ENCODE results near the gene PSMB7.

Gene PSMB7

GRCh38 chr9:124334568-124335319 lies 80.5 kb downstream of the PSMB7 start:
- Histone ChIP-seq H3K27ac (ENCODE audit: low read depth, low read length) (no peak overlapping the region), H3K23ac (ENCODE audit: low read length) (no peak overlapping the region), H3K36me3 (ENCODE audit: control insufficient read depth in 1 of 2, insufficient read depth in 2 of 2, low read length in 2 of 2) (peaks cover 47 to 60% of the 10 kb centered on the region in 2 experiments), H4K12ac (ENCODE audit: low read depth, low read length) (no peak overlapping the region), H3K9me3 (ENCODE audit: insufficient read depth, low read depth, low read length) (peaks cover 2% of the 10 kb centered on the region), H4K8ac (ENCODE audit: low read depth, low read length) (no peak overlapping the region), H2BK12ac (ENCODE audit: low read length) (no peak overlapping the region), H2BK120ac (ENCODE audit: insufficient read depth, low read length, poor library complexity) (no peak overlapping the region), H2AFZ (ENCODE audit: insufficient read depth, low read length, poor library complexity) (no peak overlapping the region), H3K79me1 (ENCODE audit: low read length) (no peaks in the 10 kb centered on the region), H3K4ac (ENCODE audit: low read depth, low read length) (no peak overlapping the region), H3K4me3 (ENCODE audit: low read depth, low read length) (no peak overlapping the region), H3K4me2 (ENCODE audit: low read length) (no peak overlapping the region), H3K79me2 (ENCODE audit: control insufficient read depth, insufficient read depth, low read length, poor library complexity) (no peaks in the 10 kb centered on the region), H2BK5ac (ENCODE audit: low read depth, low read length, poor library complexity) (no peak overlapping the region), H2AK5ac (ENCODE audit: low read length) (no peak overlapping the region), H3K18ac (ENCODE audit: low read length) (no peak overlapping the region), H3K14ac (ENCODE audit: low read length) (no peak overlapping the region), H4K91ac (ENCODE audit: low read depth, low read length) (no peak overlapping the region), H3K4me1 (ENCODE audit: control insufficient read depth in 1 of 2, insufficient read depth in 2 of 2, low read length in 2 of 2) (no peaks in the 10 kb centered on the region), H3K27me3 (ENCODE audit: insufficient read depth, low read length) (no peaks in the 10 kb centered on the region), H3K9ac (ENCODE audit: low read length) (no peak overlapping the region)
- DNase-seq, result no peak
- WGBS (ENCODE audit: extremely low coverage, insufficient coverage, insufficient read length), result no CpG with 5 or more reads among the region's 15 CpGs

DNA sequence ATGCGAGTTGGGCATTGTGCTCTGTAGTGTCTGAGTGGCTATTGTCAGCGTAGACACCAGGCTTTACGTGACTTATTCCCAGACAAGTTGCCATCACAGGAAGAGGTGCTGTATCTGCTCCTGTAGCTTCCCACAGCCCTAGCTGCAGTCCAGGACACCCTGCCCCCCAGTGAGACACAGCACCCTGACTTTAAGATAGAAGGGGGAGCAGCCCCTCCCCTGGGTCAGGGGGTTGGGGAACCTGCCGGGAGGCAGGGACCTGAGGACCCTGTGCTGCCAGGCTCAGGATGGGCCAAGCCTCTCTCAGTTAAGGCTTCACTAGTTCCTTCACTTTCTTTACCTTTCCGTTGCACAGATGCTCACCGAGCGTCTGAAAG lies 82.1 kb downstream of the PSMB7 start:
- Histone ChIP-seq H4K91ac (ENCODE audit: low read depth, low read length) (no peak overlapping the region), H2BK120ac (ENCODE audit: insufficient read depth, low read length, poor library complexity) (no peak overlapping the region), H2AFZ (ENCODE audit: insufficient read depth, low read length, poor library complexity) (no peak overlapping the region)

GRCh38 chr9:124332361-124333202 lies 82.7 kb downstream of the PSMB7 start:
- Histone ChIP-seq H3K4me1 (ENCODE audit: control insufficient read depth in 1 of 2, insufficient read depth in 2 of 2, low read length in 2 of 2) (no peaks in the 10 kb centered on the region), H3K27me3 (ENCODE audit: insufficient read depth, low read length) (no peaks in the 10 kb centered on the region), H4K8ac (ENCODE audit: low read depth, low read length) (no peak overlapping the region), H2AK5ac (ENCODE audit: low read length) (no peak overlapping the region), H3K18ac (ENCODE audit: low read length) (no peak overlapping the region), H3K4ac (ENCODE audit: low read depth, low read length) (no peak overlapping the region), H3K4me3 (ENCODE audit: low read depth, low read length) (no peak overlapping the region), H3K14ac (ENCODE audit: low read length) (no peak overlapping the region), H4K91ac (ENCODE audit: low read depth, low read length) (no peak overlapping the region), H3K36me3 (ENCODE audit: control insufficient read depth in 1 of 2, insufficient read depth in 2 of 2, low read length in 2 of 2) (peaks cover 65 to 66% of the 10 kb centered on the region in 2 experiments), H4K12ac (ENCODE audit: low read depth, low read length) (no peak overlapping the region), H2BK5ac (ENCODE audit: low read depth, low read length, poor library complexity) (no peak overlapping the region), H3K9ac (ENCODE audit: low read length) (no peak overlapping the region), H3K23ac (ENCODE audit: low read length) (no peak overlapping the region), H2BK12ac (ENCODE audit: low read length) (no peak overlapping the region), H3K27ac (ENCODE audit: low read depth, low read length) (no peak overlapping the region), H3K79me1 (ENCODE audit: low read length) (no peaks in the 10 kb centered on the region), H3K9me3 (ENCODE audit: insufficient read depth, low read depth, low read length) (peaks cover 2% of the 10 kb centered on the region), H2AFZ (ENCODE audit: insufficient read depth, low read length, poor library complexity) (no peak overlapping the region), H2BK120ac (ENCODE audit: insufficient read depth, low read length, poor library complexity) (no peak overlapping the region), H3K4me2 (ENCODE audit: low read length) (no peak overlapping the region), H3K79me2 (ENCODE audit: control insufficient read depth, insufficient read depth, low read length, poor library complexity) (no peaks in the 10 kb centered on the region)
- no peak for DNase-seq
- WGBS (ENCODE audit: extremely low coverage, insufficient coverage, insufficient read length), result no CpG with 5 or more reads among the region's 28 CpGs

More for the DNA sequence above, 82.1 kb downstream of the PSMB7 start:
- H3K4me3 ChIP-seq (ENCODE audit: low read depth, low read length), result no peak overlapping the region
- no peak overlapping the region for H3K27ac ChIP-seq (ENCODE audit: low read depth, low read length)
- H4K12ac ChIP-seq (ENCODE audit: low read depth, low read length), result no peak overlapping the region
- H3K23ac ChIP-seq (ENCODE audit: low read length), result no peak overlapping the region
- no peak overlapping the region for H3K18ac ChIP-seq (ENCODE audit: low read length)
- H3K79me2 ChIP-seq (ENCODE audit: control insufficient read depth, insufficient read depth, low read length, poor library complexity), result no peaks in the 10 kb centered on the region
- no peak overlapping the region for H3K14ac ChIP-seq (ENCODE audit: low read length)
- H3K9me3 ChIP-seq (ENCODE audit: insufficient read depth, low read depth, low read length), result peaks cover 2% of the 10 kb centered on the region
- H3K27me3 ChIP-seq (ENCODE audit: insufficient read depth, low read length), result no peaks in the 10 kb centered on the region
- no peaks in the 10 kb centered on the region for H3K4me1 ChIP-seq (ENCODE audit: control insufficient read depth in 1 of 2, insufficient read depth in 2 of 2, low read length in 2 of 2)
- H3K36me3 ChIP-seq (ENCODE audit: control insufficient read depth in 1 of 2, insufficient read depth in 2 of 2, low read length in 2 of 2), result peaks cover 59 to 66% of the 10 kb centered on the region in 2 experiments
- no peak overlapping the region for H3K4ac ChIP-seq (ENCODE audit: low read depth, low read length)
- no peak overlapping the region for H3K4me2 ChIP-seq (ENCODE audit: low read length)
- H4K8ac ChIP-seq (ENCODE audit: low read depth, low read length), result no peak overlapping the region
- no peak for DNase-seq
- WGBS (ENCODE audit: extremely low coverage, insufficient coverage, insufficient read length), result no CpG with 5 or more reads among the region's 7 CpGs
- H3K79me1 ChIP-seq (ENCODE audit: low read length), result no peaks in the 10 kb centered on the region
- H3K9ac ChIP-seq (ENCODE audit: low read length), result no peak overlapping the region
- no peak overlapping the region for H2BK12ac ChIP-seq (ENCODE audit: low read length)
- H2BK5ac ChIP-seq (ENCODE audit: low read depth, low read length, poor library complexity), result no peak overlapping the region
- H2AK5ac ChIP-seq (ENCODE audit: low read length), result no peak overlapping the region

DNA sequence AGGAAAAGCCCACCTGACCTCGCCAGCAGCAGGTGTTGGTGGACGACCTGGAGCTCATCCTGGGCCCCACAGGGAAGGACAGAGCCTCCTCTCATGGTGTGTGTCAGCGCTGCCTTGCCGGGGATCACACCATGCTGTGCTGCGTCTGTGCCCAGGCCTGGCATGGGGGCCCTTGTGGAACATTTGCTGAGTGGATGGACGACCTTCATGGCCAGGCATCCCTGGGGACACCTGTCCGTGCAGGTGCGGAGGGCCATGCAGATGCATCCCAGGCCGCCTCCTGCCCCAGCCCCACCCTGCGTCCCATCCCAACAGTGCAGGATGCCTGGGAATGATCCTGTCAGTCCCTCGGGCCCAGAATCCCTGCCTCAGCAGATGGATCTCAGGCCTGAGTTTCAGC lies 83.7 kb downstream of the PSMB7 start:
- Histone ChIP-seq H3K4me1 (ENCODE audit: control insufficient read depth in 1 of 2, insufficient read depth in 2 of 2, low read length in 2 of 2) (no peaks in the 10 kb centered on the region), H2AK5ac (ENCODE audit: low read length) (no peak overlapping the region), H4K12ac (ENCODE audit: low read depth, low read length) (no peak overlapping the region), H3K79me1 (ENCODE audit: low read length) (no peaks in the 10 kb centered on the region), H3K9ac (ENCODE audit: low read length) (no peak overlapping the region), H3K4me3 (ENCODE audit: low read depth, low read length) (no peak overlapping the region), H3K18ac (ENCODE audit: low read length) (no peak overlapping the region), H3K23ac (ENCODE audit: low read length) (no peak overlapping the region), H3K79me2 (ENCODE audit: control insufficient read depth, insufficient read depth, low read length, poor library complexity) (no peaks in the 10 kb centered on the region), H4K8ac (ENCODE audit: low read depth, low read length) (no peak overlapping the region), H3K14ac (ENCODE audit: low read length) (no peak overlapping the region), H3K4ac (ENCODE audit: low read depth, low read length) (no peak overlapping the region), H3K9me3 (ENCODE audit: insufficient read depth, low read depth, low read length) (no peaks in the 10 kb centered on the region), H3K27me3 (ENCODE audit: insufficient read depth, low read length) (no peaks in the 10 kb centered on the region), H3K27ac (ENCODE audit: low read depth, low read length) (no peak overlapping the region), H3K4me2 (ENCODE audit: low read length) (no peak overlapping the region), H4K91ac (ENCODE audit: low read depth, low read length) (no peak overlapping the region), H2BK120ac (ENCODE audit: insufficient read depth, low read length, poor library complexity) (no peak overlapping the region), H2AFZ (ENCODE audit: insufficient read depth, low read length, poor library complexity) (no peak overlapping the region), H2BK12ac (ENCODE audit: low read length) (no peak overlapping the region), H3K36me3 (ENCODE audit: control insufficient read depth in 1 of 2, insufficient read depth in 2 of 2, low read length in 2 of 2) (peaks cover 70 to 71% of the 10 kb centered on the region in 2 experiments), H2BK5ac (ENCODE audit: low read depth, low read length, poor library complexity) (no peak overlapping the region)
- no peak for DNase-seq
- no CpG with 5 or more reads among the region's 11 CpGs for WGBS (ENCODE audit: extremely low coverage, insufficient coverage, insufficient read length)
